DMS153 (cell line): ENCODE results near the gene UGT2B7.
A peak's percentile ranks its signal among the peaks of the same experiment; 100 is the strongest.
"Not testable (repeated sequence)": the region's sequence is repeated elsewhere in the genome, so short reads cannot be mapped to it uniquely, and the experiment has no call there.

Experiments used
- DNase-seq: peaks from one replicate; lab custom pipeline; 2025; lab: John Stamatoyannopoulos, UW

The UGT2B7 gene

GRCh38 chr4:69088473-69088872 is 7.8 kb upstream of the UGT2B7 start:
- no peak for DNase-seq

GRCh38 chr4:69089388-69089787 is 6.9 kb upstream of the UGT2B7 start:
- DNase-seq = no peak

GRCh38 chr4:69092190-69092589 is 4.1 kb upstream of the UGT2B7 start:
- DNase-seq = peak; percentile 73

- DNase-seq = no peak
These were observed 3.2 kb upstream of the UGT2B7 start for GRCh38 chr4:69092980-69093568.

GRCh38 chr4:69093681-69094080 is 2.6 kb upstream of the UGT2B7 start:
- DNase-seq = no peak

GRCh38 chr4:69095301-69095731 is 958 bp upstream of the UGT2B7 start:
- DNase-seq = no peak

GRCh38 chr4:69096810-69097209 is 536 bp downstream of the UGT2B7 start:
- no peak for DNase-seq

GRCh38 chr4:69098470-69098869 is 2.2 kb downstream of the UGT2B7 start:
- peak; percentile 63 for DNase-seq

GRCh38 chr4:69099910-69100309 is 3.6 kb downstream of the UGT2B7 start:
- DNase-seq = no peak

- not testable (repeated sequence) for DNase-seq
These were observed 6.4 kb downstream of the UGT2B7 start for GRCh38 chr4:69102668-69103067.

GRCh38 chr4:69104719-69105275 is 8.5 kb downstream of the UGT2B7 start:
- no peak for DNase-seq

- DNase-seq = not testable (repeated sequence)
These were observed 19.0 kb downstream of the UGT2B7 start for GRCh38 chr4:69115151-69115850.

- no peak for DNase-seq
These were observed 19.6 kb downstream of the UGT2B7 start for GRCh38 chr4:69115851-69116213.

GRCh38 chr4:69116645-69117321 is 20.5 kb downstream of the UGT2B7 start:
- DNase-seq = no peak

GRCh38 chr4:69120870-69121269 is 24.6 kb downstream of the UGT2B7 start:
- no peak for DNase-seq

- DNase-seq = no peak
These were observed 26.2 kb downstream of the UGT2B7 start for GRCh38 chr4:69122476-69122875.

GRCh38 chr4:69124941-69125340 is 28.7 kb downstream of the UGT2B7 start:
- DNase-seq = no peak

GRCh38 chr4:69126024-69126423 is 29.8 kb downstream of the UGT2B7 start:
- DNase-seq = no peak

GRCh38 chr4:69133993-69134392 is 37.7 kb downstream of the UGT2B7 start:
- DNase-seq = no peak

- DNase-seq = no peak
These were observed 38.2 kb downstream of the UGT2B7 start for GRCh38 chr4:69134471-69134870.

GRCh38 chr4:69141320-69141719 is 45.0 kb downstream of the UGT2B7 start:
- DNase-seq = no peak

GRCh38 chr4:69147334-69147733 is 51.1 kb downstream of the UGT2B7 start:
- DNase-seq = no peak

GRCh38 chr4:69154021-69154420 is 57.7 kb downstream of the UGT2B7 start:
- no peak for DNase-seq
